Stimulated activated CD4-positive, alpha-beta T cell treated with anti-CD3 and anti-CD28 coated beads, Interleukin-1b, Interleukin-23, amount 100 ng/mL, for 24 hours (primary cell): ENCODE measurements around the gene GPR62.
"Not testable (repeated sequence)": the region's sequence is repeated elsewhere in the genome, so short reads cannot be mapped to it uniquely, and the experiment has no call there.

Experiments
- DNase-seq, 4 experiments: peaks; one replicate each; pipeline ENCODE4 v3.0.0-alpha.2; 2020; ENCODE audit warnings: low read depth in 4 of 4, low spot score in 1 of 4

The GPR62 gene

DNA sequence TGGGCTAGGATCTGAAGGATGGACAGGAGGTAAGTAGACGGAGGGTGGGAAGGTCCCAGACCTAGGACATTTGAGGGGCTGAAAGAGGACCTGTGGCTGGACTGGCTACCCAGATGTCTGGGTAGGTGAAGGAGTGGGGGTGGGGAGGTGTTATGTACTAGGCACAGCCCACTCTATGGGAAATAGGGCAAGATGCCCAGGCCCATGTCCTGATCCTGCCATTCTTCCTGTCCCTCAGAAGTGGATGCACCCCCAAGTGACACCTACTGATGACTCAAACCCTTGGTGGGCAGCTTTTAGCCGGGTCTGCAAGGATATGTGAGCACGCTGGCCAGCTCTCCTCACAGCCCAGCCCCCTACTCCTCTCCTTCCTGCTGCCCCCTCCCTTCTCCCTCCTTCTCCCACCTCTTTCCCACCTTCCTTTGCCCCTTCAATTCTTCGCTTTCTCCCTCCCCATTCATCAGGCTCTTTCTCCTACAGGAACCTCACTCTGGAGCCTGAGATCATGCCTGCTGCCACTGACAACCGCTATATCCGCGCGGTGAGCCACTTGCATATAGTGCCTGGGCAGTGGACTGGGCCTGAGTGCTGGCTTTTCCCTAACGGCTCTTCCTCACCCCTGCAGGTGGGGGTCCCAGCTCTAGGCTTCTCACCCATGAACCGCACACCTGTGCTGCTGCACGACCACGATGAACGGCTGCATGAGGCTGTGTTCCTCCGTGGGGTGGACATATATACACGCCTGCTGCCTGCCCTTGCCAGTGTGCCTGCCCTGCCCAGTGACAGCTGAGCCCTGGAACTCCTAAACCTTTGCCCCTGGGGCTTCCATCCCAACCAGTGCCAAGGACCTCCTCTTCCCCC is 33.3 kb downstream of the GPR62 start:
- DNase-seq = no peak

DNA sequence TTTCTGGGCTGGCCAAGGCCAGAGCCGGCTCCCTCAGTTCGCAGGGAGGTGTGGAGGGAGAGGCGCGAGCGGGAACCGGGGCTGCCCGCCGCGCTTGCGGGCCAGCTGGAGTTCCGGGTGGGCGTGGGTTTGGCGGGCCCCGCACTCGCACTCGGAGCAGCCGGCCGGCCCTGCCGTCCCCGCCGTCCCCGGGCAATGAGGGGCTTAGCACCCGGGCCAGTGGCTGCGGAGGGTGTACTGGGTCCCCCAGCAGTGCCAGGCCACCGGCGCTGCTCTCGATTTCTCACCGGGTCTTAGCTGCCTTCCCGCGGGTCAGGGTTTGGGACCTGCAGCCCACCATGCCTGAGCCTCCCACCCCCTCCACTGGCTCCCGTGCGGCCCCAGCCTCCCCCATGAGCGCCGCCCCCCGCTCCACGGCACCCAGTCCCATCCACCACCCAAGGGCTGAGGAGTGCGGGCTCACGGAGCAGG is 35.4 kb downstream of the GPR62 start:
- not testable (repeated sequence) for DNase-seq

DNA sequence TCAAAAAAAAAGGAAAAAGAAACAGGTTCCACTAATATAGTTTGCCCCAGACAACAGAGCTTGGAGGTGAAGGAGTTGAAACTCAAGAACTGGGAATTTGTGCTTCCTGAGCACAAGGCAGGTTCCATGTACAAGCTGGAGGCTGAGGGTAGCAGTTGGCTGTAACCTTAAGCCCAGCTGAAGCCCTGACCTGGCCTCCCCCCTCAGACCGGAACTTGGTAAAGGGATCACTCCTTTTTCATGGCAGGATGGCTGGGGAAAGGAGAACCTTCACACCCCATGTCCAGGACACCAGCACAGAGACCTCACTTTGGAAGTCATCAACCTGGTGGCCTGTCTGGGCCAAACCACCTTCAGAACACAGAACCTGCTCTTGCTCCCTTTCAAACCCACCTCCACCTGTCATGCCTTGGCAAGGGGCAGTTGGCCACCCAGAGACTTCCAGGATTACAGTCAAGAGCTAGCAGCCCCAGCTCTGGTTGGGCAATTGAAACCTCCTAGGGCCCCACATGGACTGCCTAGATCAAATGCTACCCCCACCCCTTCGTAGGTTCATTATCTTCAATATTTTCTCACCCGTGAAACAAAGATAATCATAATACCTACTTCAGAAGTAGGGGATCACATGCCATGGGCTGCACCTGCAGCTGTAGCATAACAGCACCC is 37.0 kb downstream of the GPR62 start:
- no peak for DNase-seq

DNA sequence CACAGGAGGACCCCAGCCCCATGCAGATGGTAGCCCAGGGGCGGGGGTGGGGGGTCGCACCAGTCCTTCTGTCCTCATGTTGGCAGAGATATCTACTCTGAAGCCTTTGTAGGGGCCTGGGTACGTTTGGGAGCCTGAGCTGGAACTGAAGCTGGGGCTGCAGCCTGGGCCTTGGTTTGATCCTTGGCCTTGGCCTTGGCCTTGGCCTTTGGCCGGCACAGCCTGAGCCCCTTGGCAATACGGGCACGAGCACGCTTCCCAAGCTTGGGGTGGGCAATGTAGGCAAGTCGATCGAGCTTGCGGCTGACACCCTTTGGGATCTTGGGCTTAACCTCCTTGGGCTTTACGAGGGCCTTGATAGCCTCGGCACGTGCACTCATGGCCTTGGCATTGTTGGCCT is 38.5 kb downstream of the GPR62 start:
- DNase-seq = not testable (repeated sequence)

DNA sequence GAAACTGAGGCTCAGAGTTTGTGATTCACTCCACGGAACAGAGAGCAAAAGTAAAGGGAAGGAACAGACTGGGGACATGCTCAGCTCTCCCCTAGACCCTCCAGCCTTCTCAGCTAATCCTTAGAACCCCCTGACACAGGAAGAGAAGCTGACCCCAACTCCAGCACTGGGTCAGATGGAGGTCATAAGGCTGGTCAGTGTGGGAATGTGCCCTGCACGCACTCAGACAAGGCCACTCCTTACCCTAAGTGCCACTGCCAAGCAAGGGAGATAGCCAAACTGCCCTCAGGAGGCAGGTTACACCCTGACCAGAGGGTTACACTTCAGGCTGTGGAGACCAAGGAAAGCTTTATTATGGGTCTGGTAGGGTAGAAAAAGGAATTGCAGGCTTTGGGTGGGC is 39.3 kb downstream of the GPR62 start:
- no peak for DNase-seq

DNA sequence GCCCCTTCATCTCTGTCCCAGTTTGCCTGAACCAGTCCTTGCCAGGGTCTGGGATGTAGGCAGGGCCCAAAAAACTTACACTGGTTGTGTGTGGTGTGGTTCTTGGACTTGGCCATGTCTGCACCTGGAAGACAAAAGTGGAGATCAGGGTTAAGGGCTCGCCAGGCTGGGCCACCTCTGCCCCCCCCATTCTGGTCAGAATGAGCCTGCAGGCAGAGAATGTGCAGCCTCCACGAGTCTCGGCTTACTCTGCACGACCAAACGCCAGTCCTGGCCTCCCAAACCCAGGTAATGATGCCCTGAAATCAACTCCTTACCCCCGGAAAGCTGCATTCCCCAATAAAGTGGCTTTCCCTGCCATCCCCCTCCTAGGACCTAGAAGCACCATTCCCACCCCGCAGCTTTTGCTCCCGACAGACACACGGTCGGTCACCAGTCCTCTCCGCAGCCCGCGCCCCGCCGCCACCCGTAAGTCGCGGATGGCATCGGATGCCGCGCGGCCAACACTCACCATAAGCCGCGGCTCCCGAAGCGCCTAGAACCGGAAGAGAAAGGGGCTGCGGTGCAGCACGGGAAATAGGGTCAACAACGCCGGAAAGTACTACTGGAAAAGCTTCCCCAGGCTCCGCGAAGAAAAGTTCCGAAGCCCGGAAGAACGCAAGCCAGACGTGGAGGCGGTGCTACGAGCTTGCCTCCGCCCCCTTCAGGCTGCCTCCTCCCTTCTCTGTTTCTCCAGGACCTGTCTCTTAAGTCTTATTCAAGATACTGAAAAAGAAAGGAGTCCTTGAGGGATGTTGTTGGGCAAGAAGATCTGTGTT is 40.4 kb downstream of the GPR62 start, which contains the start of gene RPL29:
TSS of gene RPL29 (minus strand) at position 550 of the 818 bp plus-strand sequence. CDS start at position 116, 434 bp downstream.
- peak; percentile 70 to 83 (median 82) for DNase-seq

DNA sequence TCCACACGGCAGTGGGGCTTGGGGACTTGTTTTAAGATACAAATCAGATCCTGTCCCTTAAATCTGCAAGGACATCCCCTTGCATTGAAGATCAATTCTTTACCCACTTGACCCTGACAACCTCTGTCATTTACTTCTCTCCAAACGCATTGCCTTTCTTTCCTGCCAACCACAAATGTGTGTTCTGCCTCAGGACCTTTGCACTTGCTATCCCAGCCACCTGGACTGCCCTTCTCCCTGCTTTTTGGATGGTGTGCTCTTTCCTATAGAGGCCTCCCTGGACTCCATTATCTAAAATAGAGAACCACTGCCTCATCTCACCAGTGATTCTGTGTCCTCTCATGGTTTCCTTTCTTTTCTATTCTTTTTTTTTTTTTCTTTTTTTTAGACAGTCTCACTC is 42.0 kb downstream of the GPR62 start:
- no peak for DNase-seq

DNA sequence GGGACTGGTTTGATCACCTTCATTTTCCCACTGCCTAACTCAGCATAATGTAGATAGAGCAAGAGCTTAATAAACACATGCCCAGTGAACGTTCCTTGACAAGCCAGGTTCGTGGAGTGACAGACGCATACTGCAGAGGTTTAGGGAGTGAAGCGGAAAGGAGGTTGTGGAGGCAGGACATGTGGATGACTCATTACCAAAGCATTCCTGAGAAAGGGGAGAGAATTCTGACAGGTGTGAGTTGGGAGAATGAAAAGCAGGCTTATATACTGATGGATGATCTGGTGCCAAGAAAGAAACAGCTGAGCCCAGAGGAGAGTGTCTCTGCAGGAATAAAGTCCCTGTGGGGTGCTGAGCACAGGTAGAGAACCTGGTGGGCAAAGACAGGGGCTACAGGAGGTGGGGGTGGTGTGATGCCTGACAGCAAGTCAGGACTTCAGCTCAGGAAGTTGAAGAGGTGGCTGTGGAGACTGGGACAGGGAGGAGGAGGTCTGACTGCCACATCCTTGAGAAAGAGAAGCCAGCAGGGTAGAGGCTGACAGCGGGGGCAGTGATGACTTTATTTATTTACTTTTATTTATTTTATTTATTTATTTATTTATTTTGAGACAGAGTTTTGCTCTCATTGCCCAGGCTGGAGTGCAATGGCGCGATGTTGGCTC is 42.9 kb downstream of the GPR62 start:
- no peak for DNase-seq

DNA sequence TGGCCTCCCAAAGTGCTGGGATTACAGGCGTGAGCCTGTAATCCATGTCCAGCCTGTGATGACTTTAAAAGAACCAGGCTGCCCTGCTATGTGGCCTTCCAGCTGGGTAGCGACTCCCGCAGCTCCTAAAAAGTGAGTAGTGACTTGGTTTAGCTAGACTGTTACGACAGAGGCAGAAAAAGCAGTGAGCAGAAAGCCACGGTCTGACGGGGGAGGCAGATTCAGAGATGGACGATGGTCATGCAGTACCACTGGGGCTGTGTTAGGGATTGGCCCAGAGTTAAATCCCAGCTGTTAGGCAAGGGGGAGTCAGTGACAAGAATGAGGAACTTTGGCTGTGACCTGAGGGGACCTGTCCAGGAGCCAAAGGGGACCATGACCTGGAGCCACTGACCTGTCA is 43.6 kb downstream of the GPR62 start:
- DNase-seq = no peak

DNA sequence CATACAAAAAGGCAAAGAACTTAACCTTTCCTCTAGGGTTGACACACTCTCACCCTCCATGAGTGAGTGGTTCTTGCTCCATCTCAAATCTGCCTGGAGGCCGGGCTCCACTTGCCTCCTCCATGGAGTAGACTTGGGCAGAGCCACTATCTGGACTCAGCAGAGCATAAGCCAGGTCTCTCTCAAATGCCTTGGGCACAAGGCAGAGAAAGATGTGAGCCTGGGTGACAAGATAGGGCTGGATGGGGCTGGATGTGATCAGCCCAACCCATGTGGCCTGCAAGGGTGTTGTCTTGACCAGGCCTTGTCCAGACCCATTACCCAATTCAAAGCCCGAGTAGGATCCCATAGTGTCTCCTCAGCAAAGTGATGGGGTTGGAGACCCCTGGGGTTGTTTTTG is 44.7 kb downstream of the GPR62 start:
- no peak for DNase-seq

DNA sequence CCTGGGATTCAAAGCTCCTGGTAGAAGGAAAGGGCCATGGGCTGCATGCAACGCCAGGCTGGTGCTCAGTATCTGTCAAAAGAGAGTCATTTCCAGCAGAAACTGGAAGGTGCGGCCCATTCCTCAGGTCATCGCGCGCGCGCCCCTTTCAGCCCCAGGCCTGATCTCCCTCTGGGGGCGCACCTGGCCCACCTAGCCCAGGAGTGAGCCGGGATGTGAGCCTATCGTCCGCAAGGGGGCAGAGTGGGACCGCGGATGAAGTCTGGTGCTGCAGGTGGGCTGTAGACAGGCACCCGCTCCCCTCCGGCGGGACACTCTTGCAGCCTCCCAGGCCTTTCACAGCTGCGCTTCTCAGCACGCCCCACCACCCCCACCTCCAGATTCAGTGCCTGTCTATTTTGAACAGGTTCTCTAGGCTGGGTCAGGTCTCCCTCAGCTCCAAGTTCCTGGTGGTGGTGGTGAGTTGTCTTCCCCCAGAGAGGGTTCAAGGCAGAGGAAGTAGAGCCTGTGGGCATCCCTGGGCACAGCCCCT is 46.3 kb downstream of the GPR62 start:
- peak; percentile 65 to 77 (median 70) for DNase-seq

DNA sequence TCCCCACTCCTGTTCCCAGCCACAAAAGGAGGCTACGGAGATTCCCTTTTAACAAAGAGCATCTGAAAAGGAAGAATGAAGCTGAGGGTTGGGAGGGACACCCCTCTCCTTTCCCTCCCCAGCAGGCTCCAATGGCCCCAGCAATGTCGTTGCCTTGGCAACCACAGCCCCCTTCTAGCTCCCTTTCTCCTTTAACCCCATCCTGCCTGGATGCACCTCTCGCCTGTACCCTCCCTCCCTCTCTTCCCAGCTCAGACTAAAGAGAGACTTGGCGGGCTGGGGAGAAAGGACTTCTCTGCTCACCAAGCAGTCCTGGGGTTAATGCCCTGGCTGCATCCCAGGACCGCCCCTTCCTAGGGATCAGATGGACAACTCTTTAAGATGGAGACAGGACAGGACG is 47.6 kb downstream of the GPR62 start:
- DNase-seq = no peak

DNA sequence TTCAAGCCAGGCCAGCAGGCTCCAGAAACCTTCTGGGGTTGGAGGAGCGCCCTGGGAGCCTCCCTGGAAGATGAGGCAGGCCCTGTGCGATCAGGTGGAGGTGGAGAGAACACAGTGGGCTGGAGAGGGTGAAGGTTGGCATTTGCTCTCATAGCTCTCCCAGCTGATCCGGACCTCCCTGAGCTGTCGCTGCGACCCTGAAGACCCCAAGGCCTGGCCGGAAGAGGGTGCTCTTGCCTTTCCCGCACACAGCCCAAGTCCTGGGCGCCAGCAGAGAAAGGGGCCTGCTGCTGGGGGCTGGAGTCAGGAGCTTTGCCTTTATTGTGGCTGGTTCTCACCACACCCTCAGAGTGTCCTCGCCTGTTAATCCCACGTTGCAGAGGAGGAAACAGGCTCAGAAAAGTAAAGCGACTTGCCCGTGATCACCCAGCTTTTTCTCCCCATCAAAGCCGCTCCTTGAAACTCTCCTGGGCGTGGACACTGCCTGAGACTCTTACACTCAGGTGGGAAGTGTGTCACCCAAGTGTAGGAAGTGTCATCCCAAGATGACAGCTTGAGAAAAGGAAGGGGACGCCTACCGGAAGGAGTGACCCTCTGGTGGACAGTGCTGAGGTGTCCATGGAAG is 49.1 kb downstream of the GPR62 start:
- no peak for DNase-seq

DNA sequence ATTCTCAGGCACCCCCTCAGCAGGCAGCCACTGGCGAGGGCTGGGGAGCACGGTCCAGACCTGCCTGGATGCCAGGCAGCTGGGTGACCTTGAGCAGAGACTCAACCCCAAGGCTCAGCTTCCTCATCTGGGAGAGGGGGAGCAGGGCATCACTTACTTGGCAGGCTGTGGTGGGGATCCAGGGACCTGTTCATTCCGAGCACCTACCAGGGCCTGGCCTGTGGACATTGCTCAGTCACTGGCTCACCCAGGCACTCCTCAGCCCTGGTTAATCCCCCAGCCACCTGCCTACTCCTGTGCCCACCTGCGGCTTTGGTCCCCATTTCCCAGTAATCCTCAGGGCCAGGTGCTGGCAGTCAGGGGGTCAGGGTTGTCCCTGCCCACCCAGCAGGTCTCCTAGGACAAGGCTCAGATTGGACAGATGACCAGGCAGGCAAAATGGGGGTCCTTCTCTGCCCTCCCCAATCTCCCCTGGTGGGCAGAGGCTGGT is 49.8 kb downstream of the GPR62 start:
- DNase-seq = no peak

DNA sequence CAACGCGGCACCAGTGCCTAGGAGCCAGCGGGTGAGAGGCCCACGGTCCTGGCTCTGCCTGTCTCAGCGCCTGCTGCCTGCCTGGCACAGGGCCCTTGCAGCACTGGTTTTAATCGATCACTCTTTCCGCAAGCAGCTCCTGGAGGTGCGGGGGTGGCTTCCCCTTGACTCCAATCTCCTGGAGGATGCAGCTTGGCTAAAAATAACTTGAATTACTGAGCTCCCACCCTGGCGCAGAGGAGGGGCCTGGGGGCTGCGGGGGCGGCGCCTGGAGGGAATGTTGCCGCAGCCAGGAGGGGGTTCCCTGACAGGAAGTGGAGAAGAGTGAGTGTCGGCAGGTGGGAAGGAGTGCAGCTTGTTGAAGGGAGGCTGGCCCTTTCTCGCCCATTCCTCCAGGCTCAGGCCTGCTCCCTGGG is 50.4 kb downstream of the GPR62 start:
- DNase-seq = no peak

DNA sequence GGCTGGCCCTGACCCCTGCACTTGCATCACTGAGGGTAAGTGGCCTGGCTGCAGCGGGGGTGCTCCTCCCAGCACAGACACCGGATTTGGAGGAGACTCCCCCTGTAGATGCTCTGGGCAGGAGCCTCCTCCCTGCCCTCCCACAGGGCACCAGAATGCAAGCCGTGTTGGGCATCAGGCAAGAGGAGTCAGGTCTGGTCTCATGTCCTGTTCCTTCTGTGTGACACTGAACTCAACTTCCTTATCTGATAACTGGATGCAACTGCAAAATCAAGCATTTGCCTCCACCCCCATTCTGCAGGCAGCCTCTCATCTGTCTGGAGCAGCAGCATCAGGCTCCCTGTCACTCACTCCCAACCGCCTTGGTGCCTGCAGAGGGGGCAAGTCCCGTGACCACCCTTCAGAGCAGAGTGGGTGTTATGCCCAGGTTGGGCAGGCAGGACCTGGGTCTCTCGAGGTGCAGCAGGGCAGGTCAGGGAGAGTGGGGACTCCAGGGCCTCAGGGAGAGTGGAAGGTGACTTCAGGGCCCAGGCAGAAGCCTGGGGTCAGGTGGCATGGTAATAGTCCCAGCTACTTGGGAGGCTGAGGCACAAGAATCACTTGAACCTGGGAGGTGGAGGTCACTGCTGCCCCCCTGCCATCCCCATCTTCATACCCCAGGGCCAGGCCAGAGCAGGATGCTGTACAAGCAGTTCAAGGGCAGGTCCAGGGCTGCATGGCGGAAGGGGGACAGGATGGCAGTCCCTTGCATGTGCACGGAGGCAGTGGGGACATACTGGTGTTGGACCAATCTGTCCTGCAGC is 51.0 kb downstream of the GPR62 start:
- no peak for DNase-seq

DNA sequence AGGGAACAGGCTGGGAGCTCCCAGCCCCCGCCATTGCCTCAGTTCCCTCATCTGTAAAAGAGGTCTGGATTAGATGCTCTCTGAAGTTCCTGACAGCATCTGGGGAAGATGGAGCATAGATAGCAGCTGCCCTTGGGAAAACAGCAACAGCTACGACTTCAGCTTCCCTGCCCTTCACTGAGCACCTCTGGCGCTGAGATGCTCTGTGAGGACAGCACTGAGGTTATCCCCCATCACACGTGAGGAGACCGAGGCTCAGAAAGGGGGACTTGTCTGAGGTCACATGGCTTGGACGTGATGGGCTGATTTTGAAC is 51.6 kb downstream of the GPR62 start:
- DNase-seq = no peak
